ENCODE results near the gene FRMD4A. TPM values are rescaled to one million over a fixed set of nuclear protein-coding genes. Genes with fewer than 3 reads are reported as not detected.

Gene FRMD4A
- total and polyA plus RNA-seq, 2 of the 4 experiments (the other 2 are of a cell fraction) = 30.3 to 68.8 TPM

- Histone ChIP-seq H3K9me1 (ENCODE audit: insufficient read depth, low read length) (peaks cover 4% of the 10 kb centered on the region), H3K4ac (ENCODE audit: low read depth, low read length) (peak overlapping the region; percentile 88), H2AK5ac (ENCODE audit: low read depth, low read length) (peak overlapping the region; percentile 36), H3K4me3 (ENCODE audit: insufficient read depth, low read depth, low read length) (no peak overlapping the region), H3K56ac (ENCODE audit: extremely low read depth, insufficient read depth, low read length) (no peak overlapping the region; the same call in 1 of the 2 replicates), H4K8ac (ENCODE audit: low read depth in 2 of 2, low read length in 2 of 2) (peak overlapping the region; percentile 63 to 88; a peak in 3 of 4 replicates), H3K14ac (replicated peaks; ENCODE audit: low read depth, low read length) (peak overlapping the region; percentile 89), H4K20me1 (ENCODE audit: insufficient read depth, low read length) (no peaks in the 10 kb centered on the region), H3K4me2 (ENCODE audit: low read depth, low read length) (peak overlapping the region; percentile 69), H3K23ac (ENCODE audit: low read depth, low read length) (peak overlapping the region; percentile 58; the same call in 1 of the 2 replicates), H4K91ac (ENCODE audit: insufficient read depth, low read depth, low read length) (peak overlapping the region; percentile 86), H2AK9ac (replicated peaks; ENCODE audit: low read depth, low read length, poor library complexity) (no peak overlapping the region), H3K79me1 (ENCODE audit: low read depth in 1 of 2, low read length in 2 of 2) (no peaks in the 10 kb centered on the region), H3K9me3 (ENCODE audit: control insufficient read depth, insufficient read depth, low read length) (no peaks in the 10 kb centered on the region), H3K4me1 (ENCODE audit: control insufficient read depth, insufficient read depth, low read length) (peaks cover 6% of the 10 kb centered on the region), H3K36me3 (ENCODE audit: control insufficient read depth, insufficient read depth, low read length) (no peaks in the 10 kb centered on the region), H2BK5ac (ENCODE audit: low read depth, low read length, poor library complexity, severe bottlenecking) (peak overlapping the region; percentile 84), H2AFZ (replicated peaks; ENCODE audit: low read length, poor library complexity) (no peak overlapping the region), H3K9ac (ENCODE audit: low read depth, low read length) (peak overlapping the region; percentile 64), H3K27me3 (ENCODE audit: control insufficient read depth, insufficient read depth, low read length) (no peaks in the 10 kb centered on the region), H3K27ac (ENCODE audit: insufficient read depth, low read length) (peak overlapping the region; percentile 97), H2BK120ac (ENCODE audit: low read depth, low read length) (peak overlapping the region; percentile 89), H2BK15ac (ENCODE audit: low read depth, low read length) (peak overlapping the region; percentile 76; the same call in 2 of the 3 replicates), H2BK20ac (ENCODE audit: low read depth, low read length) (peak overlapping the region; percentile 77), H3K18ac (ENCODE audit: low read depth, low read length) (peak overlapping the region; percentile 97), H4K5ac (ENCODE audit: low read depth, low read length) (peak overlapping the region; percentile 70)
- CTCF ChIA-PET = no interaction called here
- no TSS peak for BruUV-seq (replicated peaks)
- POLR2A ChIA-PET (ENCODE audit: unreplicated experiment) = no interaction called here
- DNase-seq (peak; percentile 80), ATAC-seq (ENCODE audit: low read depth) (peak; percentile 89)
- intact Hi-C loops (cut with micrococcal nuclease) = loop anchor here (1.0 kb wide), 1 partner anchor 34 kb away; no protein-coding TSS in a partner anchor
- peak; percentile 94 for TF ChIP-seq CEBPB (IDR thresholded peaks at IDR 0.05; ENCODE audit: low read depth, low read length)
- TF ChIP-seq MAFK (IDR thresholded peaks at IDR 0.05; ENCODE audit: low read depth, low read length) = no peak
- peak; percentile 62 for TF ChIP-seq RCOR1 (IDR thresholded peaks at IDR 0.05; ENCODE audit: insufficient replicate concordance, low read length)
- dilution Hi-C loops (cut with HindIII; ENCODE audit: low sequenced_read_pairs, unreplicated experiment) = no loop called here
- in situ Hi-C loops (cut with MboI; ENCODE audit: low sequenced_read_pairs) = no loop called here
- WGBS, 2 experiments (ENCODE audit: extremely low coverage in 2 of 2, insufficient read length in 1 of 2) = 67% methylated on average over 1 of the region's 4 CpGs; no CpG with 5 or more reads in 1 of the 2 experiments
Measured at GRCh38 chr10:14039968-14040668, 290.6 kb downstream of the FRMD4A start.

Measured in IMR-90 (cell line).